Right lobe of liver (tissue), 4 donors: ENCODE measurements around the gene MPP2.

ENCODE experiments used
- POLR2A ChIP-seq: fragments of 450-650 bp; IDR thresholded peaks from one replicate; pipeline ENCODE4 v1.6.1; 2017; ENCODE audit warnings: antibody characterized with exemption, mild to moderate bottlenecking
- TF ChIP-seq, protein P1 (sequence below), 4 donors: fragments of 200-600 bp in 3 of 4; fragments of 450-650 bp in 1 of 4; IDR thresholded peaks; one replicate each; pipeline versions ENCODE4 v1.5.1 to v1.8.0; 2016 to 2022; ENCODE audit warnings: antibody characterized with exemption in 4 of 4, mild to moderate bottlenecking in 2 of 4
- donor health status: DM: no; HTN: no; CAD: no.
- donor health status: DM: no; HTN: no; CAD: no.
- donor health status: DM: no; HTN: yes; CAD: no.

- TF ChIP-seq, protein P1, sequence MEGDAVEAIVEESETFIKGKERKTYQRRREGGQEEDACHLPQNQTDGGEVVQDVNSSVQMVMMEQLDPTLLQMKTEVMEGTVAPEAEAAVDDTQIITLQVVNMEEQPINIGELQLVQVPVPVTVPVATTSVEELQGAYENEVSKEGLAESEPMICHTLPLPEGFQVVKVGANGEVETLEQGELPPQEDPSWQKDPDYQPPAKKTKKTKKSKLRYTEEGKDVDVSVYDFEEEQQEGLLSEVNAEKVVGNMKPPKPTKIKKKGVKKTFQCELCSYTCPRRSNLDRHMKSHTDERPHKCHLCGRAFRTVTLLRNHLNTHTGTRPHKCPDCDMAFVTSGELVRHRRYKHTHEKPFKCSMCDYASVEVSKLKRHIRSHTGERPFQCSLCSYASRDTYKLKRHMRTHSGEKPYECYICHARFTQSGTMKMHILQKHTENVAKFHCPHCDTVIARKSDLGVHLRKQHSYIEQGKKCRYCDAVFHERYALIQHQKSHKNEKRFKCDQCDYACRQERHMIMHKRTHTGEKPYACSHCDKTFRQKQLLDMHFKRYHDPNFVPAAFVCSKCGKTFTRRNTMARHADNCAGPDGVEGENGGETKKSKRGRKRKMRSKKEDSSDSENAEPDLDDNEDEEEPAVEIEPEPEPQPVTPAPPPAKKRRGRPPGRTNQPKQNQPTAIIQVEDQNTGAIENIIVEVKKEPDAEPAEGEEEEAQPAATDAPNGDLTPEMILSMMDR (IDR thresholded peaks at IDR 0.05): no peak
- TF ChIP-seq POLR2A: no peak
These were observed 45.4 kb downstream of the MPP2 start for GRCh38 chr17:43861960-43862359.
